Pancreas (tissue), 10 donors: Measurements from ENCODE around the gene RHBDL2. TPM values are rescaled to one million over a fixed set of nuclear protein-coding genes. Genes with fewer than 3 reads are reported as not detected.

Source experiments
- ATAC-seq, 4 donors: fragments of 200-7000 bp; cut with Tn5 transposase; one replicate each; pipeline versions ENCODE4 v1.8.0 to v1.9.1; 2020; ENCODE audit warnings: mild to moderate bottlenecking in 4 of 4, moderate library complexity in 4 of 4
- DNase-seq, 6 donors: peaks; one replicate each; pipeline ENCODE4 v3.0.0-alpha.2; 2020
- FAIRE-seq: peaks from 2 replicates; lab custom pipeline; 2012; peaks lifted over from hg19 to GRCh38; lab: Jason Lieb, UNC
- H3K27ac ChIP-seq, 4 donors: fragments of 200-600 bp; sonication (generic); 1 replicate in 3 of 4; 2 replicates in 1 of 4; pipeline versions ENCODE4 v1.5.0 to v1.8.0; 2020
- H3K27me3 ChIP-seq, 4 donors: fragments of 200-600 bp; one replicate each; pipeline ENCODE4 v1.8.0; 2021
- H3K36me3 ChIP-seq, 3 donors: fragments of 200-600 bp; sonication (generic) in 1 of 3; one replicate each; pipeline versions ENCODE4 v1.5.0 to v1.8.0; 2020 to 2021
- H3K4me1 ChIP-seq, 3 donors: fragments of 200-600 bp; one replicate each; pipeline ENCODE4 v1.8.0; 2021
- H3K4me3 ChIP-seq, 4 donors: fragments of 200-600 bp; sonication (generic) in 2 of 4; one replicate each; pipeline versions ENCODE4 v1.5.0 to v1.8.0; 2020 to 2021
- H3K9me3 ChIP-seq, 4 donors: fragments of 200-600 bp; one replicate each; pipeline ENCODE4 v1.8.0; 2021
- WGBS, 2 donors: extraction: QIAGEN DNeasy Blood & Tissue Kit; methylation state at CpG; one replicate each; pipeline ENCODE4 v1.1.7; 2013; 5-methylcytosine and 5-hydroxymethylcytosine counted together
- intact Hi-C, 3 donors: fragments of 100-400 bp; cut with DNase I; formaldehyde crosslinking; loops; one replicate each; pipeline versions ENCODE4 v1.11.1 to v1.14.2; 2022
- polyA plus RNA-seq, 2 donors: library from polyadenylated mRNA; stranded (reverse); fragments of 200-250 nt; gene quantifications; one replicate each; pipeline ENCODE4 v1.2.3, GENCODE V29; 2013
- total RNA-seq, 6 donors: library from RNA; stranded (reverse); fragmentation: NEBNext Ultra II Directional in 4 of 6; extraction: Animal tissue kit (Norgen Biotek cat#: 25700) in 4 of 6; gene quantifications; one replicate each; pipeline versions ENCODE4 v1.2.1 to v1.2.4, GENCODE V29; 2021 to 2023
- TF ChIP-seq, protein P1 (sequence below), 4 donors: fragments of 200-600 bp; sonication (generic) in 3 of 4; IDR thresholded peaks; one replicate each; pipeline versions ENCODE4 v1.5.0 to v1.8.0; 2021; ENCODE audit warnings: antibody characterized with exemption in 4 of 4
- donor health status: healthy with polysubstance abuse.
- donor health status: DM: no; HTN: no; CAD: no; lungs with moderate emphysema.
- donor health status: DM: no; HTN: no; CAD: no.
- donor health status: control.
- donor health status: control.
- donor health status: Bipolar disorder and iron deficiency.
- donor health status: DM: yes; HTN: yes; CAD: no.
- donor health status: DM: no; HTN: no; CAD: no.
- donor health status: DM: no; HTN: no; CAD: no.
- donor health status: DM: yes; HTN: yes; CAD: no.

The RHBDL2 gene
- total and polyA plus RNA-seq, 8 donors, result 0.05 to 1.9 (median 0.39) TPM

DNA sequence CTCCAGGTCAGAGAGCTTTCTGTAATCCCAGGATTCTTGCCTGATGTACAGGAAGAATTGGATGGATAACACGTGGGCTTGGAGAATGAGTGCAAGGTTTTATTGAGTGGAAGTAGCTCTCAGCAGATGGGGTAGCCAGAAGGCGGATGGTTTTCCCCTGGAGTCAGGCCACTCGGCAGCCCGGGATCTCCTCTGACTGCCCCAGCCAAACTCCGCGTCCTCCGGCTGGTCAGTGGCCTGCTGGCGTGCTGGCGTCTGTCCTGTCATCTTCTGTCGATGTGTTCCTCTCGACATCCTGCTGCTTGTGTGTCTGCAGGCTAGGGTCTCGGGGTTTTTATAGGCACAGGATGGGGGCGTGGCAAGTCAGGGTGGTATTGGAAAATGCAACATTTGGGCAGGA lies 32.8 kb downstream of the RHBDL2 start:
- intact Hi-C loops, result no loop called here
- no peak for ATAC-seq
- WGBS, 2 donors, result 85 to 87% methylated on average over 13 of the region's 13 CpGs
- no peaks in the 10 kb centered on the region for H3K36me3 ChIP-seq
- no peaks in the 10 kb centered on the region for H3K9me3 ChIP-seq
- TF ChIP-seq, protein P1, sequence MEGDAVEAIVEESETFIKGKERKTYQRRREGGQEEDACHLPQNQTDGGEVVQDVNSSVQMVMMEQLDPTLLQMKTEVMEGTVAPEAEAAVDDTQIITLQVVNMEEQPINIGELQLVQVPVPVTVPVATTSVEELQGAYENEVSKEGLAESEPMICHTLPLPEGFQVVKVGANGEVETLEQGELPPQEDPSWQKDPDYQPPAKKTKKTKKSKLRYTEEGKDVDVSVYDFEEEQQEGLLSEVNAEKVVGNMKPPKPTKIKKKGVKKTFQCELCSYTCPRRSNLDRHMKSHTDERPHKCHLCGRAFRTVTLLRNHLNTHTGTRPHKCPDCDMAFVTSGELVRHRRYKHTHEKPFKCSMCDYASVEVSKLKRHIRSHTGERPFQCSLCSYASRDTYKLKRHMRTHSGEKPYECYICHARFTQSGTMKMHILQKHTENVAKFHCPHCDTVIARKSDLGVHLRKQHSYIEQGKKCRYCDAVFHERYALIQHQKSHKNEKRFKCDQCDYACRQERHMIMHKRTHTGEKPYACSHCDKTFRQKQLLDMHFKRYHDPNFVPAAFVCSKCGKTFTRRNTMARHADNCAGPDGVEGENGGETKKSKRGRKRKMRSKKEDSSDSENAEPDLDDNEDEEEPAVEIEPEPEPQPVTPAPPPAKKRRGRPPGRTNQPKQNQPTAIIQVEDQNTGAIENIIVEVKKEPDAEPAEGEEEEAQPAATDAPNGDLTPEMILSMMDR (IDR thresholded peaks at IDR 0.05), result no peak
- no peak for DNase-seq
- no peaks in the 10 kb centered on the region for H3K27me3 ChIP-seq
- H3K4me1 ChIP-seq, result no peaks in the 10 kb centered on the region
- no peak for FAIRE-seq
- H3K27ac ChIP-seq, result no peak overlapping the region
- no peak overlapping the region for H3K4me3 ChIP-seq

DNA sequence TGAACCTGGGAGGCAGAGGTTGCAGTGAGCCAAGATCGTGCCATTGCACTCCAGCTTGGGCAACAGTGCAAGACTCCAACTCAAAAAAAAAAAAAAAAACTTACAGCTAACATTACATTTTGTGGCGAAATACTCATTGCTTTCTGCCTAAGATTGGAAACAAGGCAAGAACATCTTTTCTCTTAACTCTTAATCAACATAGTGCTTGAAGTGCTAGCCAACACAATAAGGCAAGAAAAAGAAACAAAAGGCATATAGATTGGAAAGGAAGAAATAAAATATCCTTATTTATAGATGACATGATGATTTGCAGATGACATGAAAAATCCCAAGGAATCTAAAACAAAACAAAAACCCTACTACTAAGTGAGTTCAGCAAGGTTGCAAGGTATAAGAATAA lies 35.6 kb downstream of the RHBDL2 start:
- no peaks in the 10 kb centered on the region for H3K4me1 ChIP-seq
- intact Hi-C loops, result no loop called here

DNA sequence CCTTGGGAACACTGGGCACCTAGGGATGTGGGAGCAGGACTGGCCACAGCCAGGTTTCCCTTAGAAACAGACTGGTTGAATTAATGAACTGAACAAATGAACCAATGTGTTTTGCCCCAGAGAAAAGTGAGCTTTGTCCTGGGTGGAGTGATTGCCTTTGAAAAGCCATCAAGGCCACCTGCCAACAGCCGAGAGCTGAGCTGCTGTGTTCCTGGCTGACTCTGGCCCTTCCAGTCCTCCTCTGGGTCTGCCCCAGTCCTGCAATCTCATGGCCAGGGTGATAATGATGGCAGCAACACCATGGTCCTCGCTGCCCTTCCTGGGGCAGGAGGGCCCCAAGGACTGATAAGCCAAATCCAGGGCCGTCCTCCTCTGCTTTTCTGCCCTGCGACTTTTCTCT lies 42.1 kb downstream of the RHBDL2 start:
- no peaks in the 10 kb centered on the region for H3K4me1 ChIP-seq
- intact Hi-C loops, result no loop called here
- TF ChIP-seq, protein P1 (IDR thresholded peaks at IDR 0.05), result no peak
- DNase-seq (no peak), FAIRE-seq (no peak), ATAC-seq (no peak)
- no peaks in the 10 kb centered on the region for H3K9me3 ChIP-seq
- WGBS, 2 donors, result 65 to 72% methylated on average over 4 of the region's 4 CpGs
- no peak overlapping the region for H3K4me3 ChIP-seq
- no peaks in the 10 kb centered on the region for H3K27me3 ChIP-seq
- no peak overlapping the region for H3K27ac ChIP-seq
- no peaks in the 10 kb centered on the region for H3K36me3 ChIP-seq

More for the DNA sequence above, 35.6 kb downstream of the RHBDL2 start:
- TF ChIP-seq, protein P1 (IDR thresholded peaks at IDR 0.05), result no peak
- WGBS, 2 donors, result 93 to 100% methylated on average over 2 of the region's 2 CpGs
- H3K27me3 ChIP-seq, result no peaks in the 10 kb centered on the region
- FAIRE-seq (no peak), ATAC-seq (no peak), DNase-seq (no peak)
- no peak overlapping the region for H3K27ac ChIP-seq
- no peak overlapping the region for H3K4me3 ChIP-seq
- no peaks in the 10 kb centered on the region for H3K36me3 ChIP-seq
- H3K9me3 ChIP-seq, result no peaks in the 10 kb centered on the region

DNA sequence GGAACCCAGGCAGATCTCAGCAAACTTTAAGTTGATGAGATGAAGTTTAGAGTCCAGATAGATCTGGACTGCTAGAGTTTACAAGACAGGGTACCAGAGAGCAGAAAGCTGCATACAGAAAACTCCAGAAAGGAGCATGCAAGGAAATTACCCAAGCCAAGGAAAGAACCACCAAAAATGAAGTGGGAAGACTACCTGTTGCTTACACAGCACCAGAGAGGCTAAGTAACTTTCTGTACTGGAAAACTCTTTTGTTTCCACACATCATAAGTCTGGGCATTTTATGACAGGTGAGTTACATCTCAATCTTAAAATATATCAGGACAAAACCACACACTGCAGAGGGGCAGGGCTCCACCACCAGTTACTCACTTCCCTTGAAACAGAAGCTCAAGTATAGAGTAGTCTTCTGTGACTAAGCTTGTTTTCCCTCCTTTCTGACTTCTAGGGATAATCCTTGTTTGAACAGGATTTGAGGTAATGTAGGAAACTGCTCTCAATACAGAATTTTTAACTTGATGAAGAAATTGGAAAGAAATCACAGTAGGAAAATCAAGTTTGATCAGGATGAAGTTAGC lies 42.9 kb downstream of the RHBDL2 start:
- DNase-seq (no peak), FAIRE-seq (no peak)

DNA sequence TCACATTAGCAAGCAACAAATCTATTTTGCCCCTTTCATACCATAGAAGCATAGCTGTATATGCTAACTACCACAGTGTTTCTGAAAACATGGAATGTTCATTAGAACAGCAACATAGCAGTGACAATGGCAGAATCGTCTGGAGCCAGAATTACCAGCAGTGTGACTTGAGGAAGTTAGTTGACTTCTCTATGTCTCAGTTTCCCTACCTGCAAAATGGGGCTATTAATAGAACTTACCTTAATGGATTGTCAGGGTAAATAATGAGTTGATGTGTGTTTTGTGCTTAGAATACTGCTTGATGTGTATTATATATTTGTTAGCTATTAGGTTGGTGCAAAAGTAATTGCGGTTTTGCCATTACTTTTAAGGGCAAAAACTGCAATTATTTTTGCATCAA lies 45.5 kb downstream of the RHBDL2 start:
- FAIRE-seq (no peak), DNase-seq (no peak), ATAC-seq (no peak)
- intact Hi-C loops, result no loop called here
- Histone ChIP-seq H3K36me3 (no peaks in the 10 kb centered on the region), H3K27me3 (no peaks in the 10 kb centered on the region), H3K4me3 (no peak overlapping the region), H3K9me3 (no peaks in the 10 kb centered on the region), H3K4me1 (no peaks in the 10 kb centered on the region), H3K27ac (no peak overlapping the region)
- WGBS, 2 donors, result 90 to 93% methylated on average over 2 of the region's 2 CpGs
- TF ChIP-seq, protein P1 (IDR thresholded peaks at IDR 0.05), result no peak

More for the DNA sequence above, 42.9 kb downstream of the RHBDL2 start:
- Histone ChIP-seq H3K4me1 (no peaks in the 10 kb centered on the region), H3K27ac (no peak overlapping the region), H3K36me3 (no peaks in the 10 kb centered on the region), H3K4me3 (no peak overlapping the region), H3K27me3 (no peaks in the 10 kb centered on the region), H3K9me3 (no peaks in the 10 kb centered on the region)
- intact Hi-C loops, result no loop called here
- TF ChIP-seq, protein P1 (IDR thresholded peaks at IDR 0.05), result no peak
- ATAC-seq, result no peak
